Activated CD8-positive, alpha-beta memory T cell treated with anti-CD3 and anti-CD28 coated beads for 36 hours (primary cell): ENCODE results near the gene LGR6. TPM values are rescaled to one million over a fixed set of nuclear protein-coding genes. Genes with fewer than 3 reads are reported as not detected.
"Not testable (repeated sequence)": the region's sequence is repeated elsewhere in the genome, so short reads cannot be mapped to it uniquely, and the experiment has no call there.

Source experiments
- CTCF ChIA-PET: fragments of 350-600 bp; sonication (Branson Sonifier 250); formaldehyde crosslinking; loops from one replicate; lab custom pipeline; 2021; ENCODE audit warnings: antibody characterized with exemption; lab: Charles Lee
- POLR2A ChIA-PET: fragments of 350-600 bp; sonication (Branson Sonifier 250); formaldehyde crosslinking; loops from one replicate; lab custom pipeline; 2021; ENCODE audit warnings: antibody characterized with exemption; lab: Charles Lee
- total RNA-seq, 2 experiments: library from RNA; stranded (reverse); gene quantifications; one replicate each; pipeline ENCODE4 v1.2.3, GENCODE V29; 2021

The LGR6 gene
- total RNA-seq, 2 experiments from 2014 or later = 0.08 to 0.11 TPM

- CTCF ChIA-PET = no interaction called here
- POLR2A ChIA-PET = no interaction called here
These were observed 158.1 kb downstream of the LGR6 start for GRCh38 chr1:202351725-202352124.

GRCh38 chr1:202352583-202353197 is 159.1 kb downstream of the LGR6 start:
- CTCF ChIA-PET = interaction anchor here (0.6 kb wide), 1 partner anchor 524 kb away, joined by 4 read pairs; the partner anchor contains the start of gene IPO9
- POLR2A ChIA-PET = not testable (repeated sequence)

DNA sequence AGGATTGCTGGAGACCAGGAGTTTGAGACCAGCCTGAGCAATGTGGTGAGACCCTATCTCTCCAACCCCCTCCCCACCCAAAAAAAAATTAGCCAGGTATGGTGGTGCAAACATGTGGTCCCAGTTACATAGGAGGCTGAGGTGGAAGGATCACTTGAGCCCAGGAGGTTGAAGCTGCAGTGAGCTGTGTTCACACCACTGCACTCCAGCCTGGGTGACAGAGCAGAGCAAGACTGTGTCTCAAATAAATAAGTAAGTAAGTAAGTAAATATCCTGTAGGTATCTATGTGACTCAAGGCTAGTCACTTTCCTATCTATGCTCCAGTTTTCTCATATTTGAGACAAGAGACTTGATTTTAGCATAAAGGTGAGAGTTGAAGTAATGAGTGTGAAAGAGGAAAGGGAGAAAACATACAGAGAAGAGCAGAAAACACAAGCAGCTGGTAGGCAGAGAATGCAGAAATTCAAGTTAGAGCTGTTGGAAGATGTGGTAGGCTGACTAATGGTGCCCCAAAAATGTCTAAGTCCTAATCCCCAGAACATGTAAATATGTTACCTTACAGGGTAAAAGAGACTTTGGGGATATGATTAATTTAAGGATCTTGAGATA is 162.4 kb downstream of the LGR6 start:
- ChIA-PET POLR2A (no interaction called here), CTCF (no interaction called here)

GRCh38 chr1:202357506-202357905 is 163.9 kb downstream of the LGR6 start:
- CTCF ChIA-PET = no interaction called here
- POLR2A ChIA-PET = no interaction called here

DNA sequence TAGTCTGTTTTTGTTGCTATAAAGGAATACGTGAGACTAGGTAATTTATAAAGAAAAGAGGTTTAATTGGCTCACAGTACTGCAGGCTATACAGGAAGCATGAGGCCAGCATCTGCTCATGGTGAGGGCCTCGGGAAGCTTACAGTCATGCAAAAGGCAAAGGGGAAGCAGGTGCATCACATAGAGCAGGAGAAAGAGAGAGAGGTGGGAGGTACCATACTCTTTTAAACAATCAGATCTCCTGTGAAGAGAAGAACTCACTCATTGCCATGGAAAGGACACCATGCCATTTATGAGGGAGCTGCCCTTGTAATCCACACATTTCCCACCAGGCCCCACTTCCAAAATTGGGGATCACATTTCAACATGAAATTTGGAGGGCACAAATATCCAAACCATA is 167.6 kb downstream of the LGR6 start:
- CTCF ChIA-PET = no interaction called here

GRCh38 chr1:202361701-202362100 is 168.1 kb downstream of the LGR6 start:
- ChIA-PET POLR2A (no interaction called here), CTCF (no interaction called here)

More for the DNA sequence above, 167.6 kb downstream of the LGR6 start:
- POLR2A ChIA-PET = no interaction called here

GRCh38 chr1:202362212-202362611 is 168.6 kb downstream of the LGR6 start:
- ChIA-PET CTCF (no interaction called here), POLR2A (no interaction called here)

DNA sequence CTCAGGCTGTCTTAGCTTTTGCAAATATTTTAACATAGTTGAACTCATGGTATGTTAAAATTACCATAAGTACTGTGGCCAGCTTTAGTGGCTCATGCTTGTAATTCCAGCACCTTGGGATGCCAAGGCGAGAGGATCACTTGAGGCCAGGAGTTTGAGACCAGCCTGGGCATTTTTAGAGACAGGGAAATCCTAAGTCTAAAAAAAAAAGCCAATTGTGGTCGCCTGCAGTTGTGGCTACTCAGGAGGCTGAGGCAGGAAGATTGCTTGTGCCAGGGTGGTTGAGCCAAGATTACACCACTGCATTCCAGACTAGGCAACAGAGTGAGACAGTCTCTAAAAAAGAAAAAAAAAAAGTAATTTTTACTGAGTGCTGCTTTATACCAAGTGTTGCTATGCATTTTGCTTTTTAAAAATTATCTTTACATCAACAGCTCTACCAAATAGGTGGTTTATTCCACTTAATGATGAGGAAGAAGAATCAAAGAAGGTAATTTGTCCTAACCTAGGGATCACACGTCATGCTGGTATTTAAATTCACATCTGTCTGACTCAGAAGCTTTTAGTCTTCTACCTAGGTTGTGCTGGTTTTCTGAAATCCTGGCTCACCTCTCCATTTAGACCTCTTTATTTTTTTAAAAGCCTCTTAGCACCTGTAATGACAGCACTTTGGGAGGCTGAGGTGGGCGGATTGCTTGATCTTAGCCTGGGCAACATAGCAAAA is 171.7 kb downstream of the LGR6 start:
- POLR2A ChIA-PET = interaction anchor here (0.6 kb wide), 1 partner anchor 208 kb away, joined by 4 read pairs; no protein-coding TSS in a partner anchor

DNA sequence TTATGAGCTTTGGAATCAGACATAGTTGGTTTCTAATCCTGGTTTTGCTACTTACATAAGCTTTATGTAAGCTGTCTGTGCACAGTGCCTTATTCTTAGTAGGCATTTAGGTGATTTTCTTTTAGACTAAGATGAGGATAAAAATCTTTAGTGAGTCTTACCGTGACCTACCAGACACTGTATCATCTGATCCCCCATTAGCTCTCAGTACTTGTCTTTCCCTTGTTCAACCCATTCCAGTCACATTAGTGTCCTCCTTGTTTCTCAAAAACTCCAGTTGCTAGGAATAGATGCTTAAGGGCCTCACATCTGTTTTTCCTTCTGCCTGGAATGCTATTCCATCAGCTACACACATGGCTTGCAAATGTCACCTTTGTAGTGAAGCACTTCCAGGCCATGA is 173.7 kb downstream of the LGR6 start:
- CTCF ChIA-PET = no interaction called here

More for the DNA sequence above, 171.7 kb downstream of the LGR6 start:
- CTCF ChIA-PET = no interaction called here

More for the DNA sequence above, 173.7 kb downstream of the LGR6 start:
- POLR2A ChIA-PET = no interaction called here

Other genes starting within 250 kb of the LGR6 start
- not detected for gene LMOD1, start 247.3 kb upstream of the LGR6 start, total RNA-seq
- 100 to 1,000 TPM; 119 to 122 TPM for gene TIMM17A, start 238.3 kb upstream of the LGR6 start, total RNA-seq
- 10 to 100 TPM; 37.0 to 39.4 TPM for gene RNPEP, start 211.2 kb upstream of the LGR6 start, total RNA-seq
- under 1 TPM; 0.10 to 0.19 TPM for gene ELF3, start 183.2 kb upstream of the LGR6 start, total RNA-seq
- gene GPR37L1, start 70.9 kb upstream of the LGR6 start, total RNA-seq = not detected
- gene ARL8A, start 49.1 kb upstream of the LGR6 start, total RNA-seq = 10 to 100 TPM; 48.3 to 53.2 TPM
- 100 to 1,000 TPM; 454 to 462 TPM for gene PTPN7, start 33.2 kb upstream of the LGR6 start, total RNA-seq
- 10 to 100 TPM; 90.4 to 91.2 TPM for gene UBE2T, start 148.1 kb downstream of the LGR6 start, total RNA-seq
- gene PPP1R12B, start 154.9 kb downstream of the LGR6 start, total RNA-seq = 10 to 100 TPM; 12.4 to 14.3 TPM